NT2/D1 (cell line): ENCODE results near the gene RALBP1.

Experiments
- DNase-seq: peaks from one replicate; pipeline ENCODE4 v3.0.0-alpha.2; 2011; ENCODE audit warnings: low read depth, low spot score
- H3K27me3 ChIP-seq: 2 replicates; pipeline ENCODE4 v1.6.0; 2011; ENCODE audit warnings: mild to moderate bottlenecking; ENCODE audit not compliant: insufficient read length, insufficient read depth
- H3K36me3 ChIP-seq: 2 replicates; pipeline ENCODE4 v1.6.1; 2011; ENCODE audit warnings: mild to moderate bottlenecking, low read length, mixed read lengths; ENCODE audit not compliant: insufficient read depth, insufficient read length
- H3K4me1 ChIP-seq: 2 replicates; pipeline ENCODE4 v1.5.1; 2011; ENCODE audit not compliant: insufficient read depth, insufficient read length
- H3K4me3 ChIP-seq: 2 replicates; pipeline ENCODE4 v1.5.1; 2011; ENCODE audit warnings: low read depth; ENCODE audit not compliant: insufficient read length
- H3K9ac ChIP-seq: 2 replicates; pipeline ENCODE4 v1.6.0; 2011; ENCODE audit warnings: low read depth; ENCODE audit not compliant: insufficient read length
- H3K9me3 ChIP-seq: 2 replicates; pipeline ENCODE4 v1.5.1; 2011; ENCODE audit warnings: mild to moderate bottlenecking, low read length; ENCODE audit not compliant: insufficient read depth
- SUZ12 ChIP-seq: IDR thresholded peaks from 2 replicates; pipeline ENCODE4 v1.6.1; 2011; ENCODE audit not compliant: insufficient read length, insufficient read depth; ENCODE audit errors: extremely low read depth
- YY1 ChIP-seq: IDR thresholded peaks from 2 replicates; pipeline ENCODE4 v1.6.1; 2011; ENCODE audit not compliant: insufficient read length, insufficient read depth
- ZNF274 ChIP-seq: IDR thresholded peaks from 2 replicates; pipeline ENCODE4 v1.6.1; 2011; ENCODE audit warnings: mild to moderate bottlenecking, low read depth, low read length

Gene RALBP1

DNA sequence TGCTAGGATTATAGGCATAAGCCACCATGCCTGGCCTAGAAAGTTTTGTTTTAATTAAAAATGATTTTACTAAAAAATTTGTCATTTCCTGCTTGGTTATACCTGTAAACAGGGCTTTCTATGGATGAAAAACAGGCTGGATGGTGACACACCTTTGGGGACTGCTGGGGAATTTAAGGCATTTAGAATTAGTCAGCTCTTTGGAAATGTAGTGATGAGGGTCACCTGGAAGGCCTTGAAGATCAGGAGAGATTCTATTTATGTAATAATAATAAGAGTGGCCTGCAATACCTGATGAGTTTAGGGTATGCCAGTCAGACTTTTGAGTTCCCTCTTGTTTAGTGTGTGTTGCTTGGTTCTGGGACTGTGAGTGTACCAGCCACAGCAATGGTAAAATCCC lies 51.1 kb downstream of the RALBP1 start:
- Histone ChIP-seq H3K4me1 (no peaks in the 10 kb centered on the region), H3K36me3 (peaks cover 36% of the 10 kb centered on the region), H3K9me3 (peaks cover 15% of the 10 kb centered on the region; the same call in 1 of the 2 replicates), H3K27me3 (no peaks in the 10 kb centered on the region), H3K9ac (no peak overlapping the region), H3K4me3 (no peak overlapping the region)
- TF ChIP-seq ZNF274 (no peak), SUZ12 (no peak), YY1 (no peak)
- no peak for DNase-seq

DNA sequence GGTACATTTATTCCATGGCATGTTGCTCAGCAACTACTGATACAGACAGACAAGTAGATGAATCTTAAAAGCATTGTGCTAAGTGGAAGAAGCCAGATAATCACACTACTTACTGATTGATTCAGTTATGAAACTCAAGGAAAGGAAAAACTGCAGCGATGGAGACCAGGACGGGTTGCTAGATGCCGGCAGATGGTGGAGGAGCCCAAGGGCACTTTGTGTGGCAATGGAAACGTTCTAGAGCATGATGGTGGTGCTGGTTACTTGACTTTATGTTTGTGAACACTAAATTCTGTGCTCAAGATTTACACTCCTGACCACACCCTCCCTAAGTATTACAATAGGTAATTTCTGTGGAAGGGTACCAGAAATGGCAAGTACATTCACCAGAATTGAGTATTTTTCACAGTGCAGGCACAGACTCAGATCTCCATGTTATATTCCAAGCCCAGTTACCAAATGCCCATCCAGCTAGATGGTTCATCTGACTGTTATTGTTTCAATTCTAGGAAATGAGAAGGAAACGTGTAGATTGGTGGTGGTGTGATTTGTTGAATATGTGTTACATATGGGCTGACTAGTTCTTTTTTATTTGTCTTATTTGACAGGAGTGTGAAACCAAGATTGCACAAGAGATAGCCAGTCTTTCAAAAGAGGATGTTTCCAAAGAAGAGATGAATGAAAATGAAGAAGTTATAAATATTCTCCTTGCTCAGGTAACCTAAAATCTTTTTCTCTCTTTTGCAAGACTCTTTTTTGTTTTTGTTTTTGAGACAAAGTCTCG lies 55.1 kb downstream of the RALBP1 start:
- TF ChIP-seq SUZ12, result no peak
- TF ChIP-seq YY1, result no peak
- TF ChIP-seq ZNF274, result no peak
- Histone ChIP-seq H3K4me1 (no peaks in the 10 kb centered on the region), H3K27me3 (no peaks in the 10 kb centered on the region), H3K9me3 (peaks cover 15% of the 10 kb centered on the region; the same call in 1 of the 2 replicates), H3K4me3 (no peak overlapping the region), H3K9ac (no peak overlapping the region), H3K36me3 (peaks cover 44% of the 10 kb centered on the region)
- DNase-seq, result no peak

DNA sequence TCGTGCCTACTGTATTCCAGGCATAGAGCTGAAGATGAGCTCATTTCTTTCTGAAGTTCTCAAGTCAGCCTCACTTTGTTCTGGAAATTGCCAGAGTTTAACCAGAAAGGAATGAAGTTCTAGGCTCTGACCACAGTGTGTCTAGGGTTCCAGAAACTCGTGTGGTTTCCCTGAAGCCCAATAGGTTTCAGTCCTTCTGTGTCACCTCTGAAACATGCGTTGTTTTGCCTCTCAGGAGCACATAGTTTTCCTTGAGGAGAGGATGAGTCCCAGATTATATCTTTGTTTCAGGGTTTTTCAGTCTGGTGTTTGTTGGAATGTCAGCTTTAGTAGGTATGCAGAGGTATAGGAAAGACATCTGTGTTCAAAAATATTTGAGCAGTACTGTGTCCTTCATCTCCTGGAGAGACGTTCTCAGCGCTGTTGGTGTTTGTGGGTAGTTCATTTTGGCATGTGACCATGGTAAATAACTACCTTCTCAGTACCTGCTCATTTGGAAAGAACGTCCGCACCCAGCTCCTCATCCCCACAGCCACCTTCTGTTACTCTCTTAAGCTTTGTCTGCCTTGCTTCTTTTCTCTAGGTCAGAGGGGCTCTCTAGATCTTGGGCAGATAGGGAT lies 56.6 kb downstream of the RALBP1 start:
- no peak for DNase-seq
- H3K4me3 ChIP-seq, result no peak overlapping the region
- no peak overlapping the region for H3K9ac ChIP-seq
- H3K27me3 ChIP-seq, result no peaks in the 10 kb centered on the region
- peaks cover 15% of the 10 kb centered on the region; the same call in 1 of the 2 replicates for H3K9me3 ChIP-seq
- H3K36me3 ChIP-seq, result peaks cover 50% of the 10 kb centered on the region
- H3K4me1 ChIP-seq, result no peaks in the 10 kb centered on the region
- TF ChIP-seq ZNF274 (no peak), YY1 (no peak), SUZ12 (no peak)

- Histone ChIP-seq H3K36me3 (peaks cover 56% of the 10 kb centered on the region), H3K9me3 (no peaks in the 10 kb centered on the region), H3K27me3 (no peaks in the 10 kb centered on the region), H3K4me1 (no peaks in the 10 kb centered on the region), H3K9ac (no peak overlapping the region), H3K4me3 (no peak overlapping the region)
- no peak for DNase-seq
- no peak for TF ChIP-seq SUZ12
- TF ChIP-seq YY1, result no peak
- TF ChIP-seq ZNF274, result no peak
These were observed 59.5 kb downstream of the RALBP1 start for GRCh38 chr18:9534844-9535243.

DNA sequence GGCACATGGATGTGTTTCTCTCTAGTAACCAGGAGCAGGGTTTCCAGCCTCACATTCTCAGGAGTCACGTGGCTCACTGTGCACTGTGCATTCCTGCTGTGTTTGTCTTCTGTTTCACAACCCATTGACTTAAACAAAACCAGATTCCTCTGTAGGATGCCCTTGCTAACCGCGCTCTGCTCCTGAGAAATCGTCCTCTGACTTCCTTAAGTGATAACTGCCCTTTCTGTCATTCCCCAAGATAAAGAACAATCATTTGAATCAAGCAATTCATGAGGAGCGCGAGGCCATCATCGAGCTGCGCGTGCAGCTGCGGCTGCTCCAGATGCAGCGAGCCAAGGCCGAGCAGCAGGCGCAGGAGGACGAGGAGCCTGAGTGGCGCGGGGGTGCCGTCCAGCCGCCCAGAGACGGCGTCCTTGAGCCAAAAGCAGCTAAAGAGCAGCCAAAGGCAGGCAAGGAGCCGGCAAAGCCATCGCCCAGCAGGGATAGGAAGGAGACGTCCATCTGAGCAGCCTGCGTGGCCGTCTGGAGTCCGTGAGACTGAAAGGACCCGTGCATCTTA lies 60.2 kb downstream of the RALBP1 start:
- Histone ChIP-seq H3K9me3 (no peaks in the 10 kb centered on the region), H3K27me3 (no peaks in the 10 kb centered on the region), H3K36me3 (peaks cover 53% of the 10 kb centered on the region), H3K9ac (no peak overlapping the region), H3K4me1 (no peaks in the 10 kb centered on the region), H3K4me3 (no peak overlapping the region)
- no peak for DNase-seq
- TF ChIP-seq YY1, result no peak
- TF ChIP-seq ZNF274, result no peak
- no peak for TF ChIP-seq SUZ12

DNA sequence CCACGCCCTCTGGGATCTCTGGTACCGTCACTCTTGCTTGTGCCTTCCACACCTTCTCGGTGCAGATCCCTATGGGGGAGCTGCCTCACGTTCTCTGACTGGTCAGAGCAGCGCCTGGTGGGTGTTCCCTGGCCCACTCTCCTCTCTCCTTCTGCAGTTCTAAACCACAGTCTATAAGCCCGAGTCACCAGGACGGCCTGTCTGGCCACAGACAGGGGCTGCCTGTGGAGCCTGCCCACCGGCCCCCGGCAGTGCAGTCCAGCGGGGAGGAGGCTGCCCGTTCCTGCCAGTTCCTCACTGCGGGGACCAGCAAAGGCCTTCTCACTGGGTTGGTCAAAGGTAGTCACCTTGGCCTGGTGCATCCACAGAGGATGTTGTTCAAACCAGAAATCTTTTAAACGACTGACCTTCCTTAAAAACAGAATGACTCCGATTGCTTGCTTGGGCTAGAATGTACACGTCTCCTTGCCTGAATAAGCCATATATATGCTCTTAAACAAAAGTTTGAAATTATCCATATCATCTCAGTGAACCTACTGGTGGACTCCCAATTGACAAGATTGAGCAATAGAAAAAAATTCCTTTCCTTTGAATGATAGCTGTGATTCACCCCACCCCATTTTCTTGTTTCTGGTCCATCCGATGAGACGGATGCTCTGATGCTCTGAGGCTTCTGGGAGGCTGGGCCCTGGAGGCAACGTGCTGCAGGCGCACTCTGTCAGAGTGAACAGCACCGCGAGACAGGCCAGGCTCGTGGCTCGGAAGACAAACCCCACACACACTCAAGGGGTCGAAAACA lies 61.2 kb downstream of the RALBP1 start:
- no peak overlapping the region for H3K4me3 ChIP-seq
- H3K9ac ChIP-seq, result no peak overlapping the region
- DNase-seq, result no peak
- H3K36me3 ChIP-seq, result peaks cover 51% of the 10 kb centered on the region
- H3K4me1 ChIP-seq, result no peaks in the 10 kb centered on the region
- no peaks in the 10 kb centered on the region for H3K9me3 ChIP-seq
- H3K27me3 ChIP-seq, result no peaks in the 10 kb centered on the region
- TF ChIP-seq SUZ12, result no peak
- no peak for TF ChIP-seq ZNF274
- TF ChIP-seq YY1, result no peak

DNA sequence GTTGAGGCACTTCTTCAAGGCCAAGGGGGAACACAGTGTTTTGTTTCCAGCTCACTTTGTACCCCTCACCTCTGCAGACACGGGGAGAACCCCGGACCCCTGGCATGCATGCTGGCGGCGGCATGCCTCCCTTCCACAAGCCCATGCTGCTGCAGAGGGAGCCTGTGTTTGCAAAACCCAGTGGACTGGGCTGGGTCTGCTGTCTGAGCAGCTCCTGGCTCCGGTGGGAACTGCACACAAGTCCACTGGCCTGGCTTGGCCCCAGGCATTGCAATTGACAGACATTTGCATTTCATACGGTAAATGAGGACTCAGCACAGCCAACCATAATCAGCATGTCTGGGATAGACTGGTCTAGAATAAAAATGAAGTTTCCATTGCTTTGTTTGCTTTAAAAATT lies 62.4 kb downstream of the RALBP1 start:
- Histone ChIP-seq H3K27me3 (no peaks in the 10 kb centered on the region), H3K4me1 (no peaks in the 10 kb centered on the region), H3K9ac (no peak overlapping the region), H3K36me3 (peaks cover 50% of the 10 kb centered on the region), H3K4me3 (no peak overlapping the region), H3K9me3 (no peaks in the 10 kb centered on the region)
- TF ChIP-seq ZNF274, result no peak
- TF ChIP-seq YY1, result no peak
- no peak for TF ChIP-seq SUZ12
- no peak for DNase-seq
